Lower leg skin (tissue), 4 donors: ENCODE measurements around the gene PRKCE. TPM values are rescaled to one million over a fixed set of nuclear protein-coding genes. Genes with fewer than 3 reads are reported as not detected.

Source experiments
- DNase-seq, 2 donors: peaks; one replicate each; pipeline ENCODE4 v3.0.0-alpha.2; 2019; ENCODE audit warnings: low spot score in 2 of 2
- H3K4me3 ChIP-seq: fragments of 200-600 bp; sonication (generic); 2 replicates; pipeline ENCODE4 v1.5.1; 2017; ENCODE audit warnings: mild to moderate bottlenecking, low read depth; ENCODE audit not compliant: poor library complexity, severe bottlenecking
- POLR2A ChIP-seq, 2 donors: fragments of 450-650 bp; IDR thresholded peaks; one replicate each; pipeline ENCODE4 v1.6.1; 2016 to 2017; ENCODE audit warnings: antibody characterized with exemption in 2 of 2, mild to moderate bottlenecking in 1 of 2, moderate library complexity in 1 of 2
- WGBS, 2 donors: methylation state at CpG; one replicate each; pipeline ENCODE4 v1.1.5; 2018; 5-methylcytosine and 5-hydroxymethylcytosine counted together
- intact Hi-C: fragments of 100-400 bp; cut with DNase I; formaldehyde crosslinking; loops from one replicate; pipeline ENCODE4 v1.15.0; 2023; ENCODE audit warnings: low total_unique reads
- total RNA-seq, 4 donors: library from RNA; depleted of rRNA; stranded (reverse); fragments of >200 nt; gene quantifications; one replicate each; pipeline ENCODE4 v1.1.0, GENCODE V29; 2016
- TF ChIP-seq, protein P1 (sequence below), 3 donors: fragments of 450-650 bp; IDR thresholded peaks; one replicate each; pipeline ENCODE4 v1.5.1; 2016; ENCODE audit warnings: antibody characterized with exemption in 3 of 3, mild to moderate bottlenecking in 3 of 3, moderate library complexity in 2 of 3

Gene PRKCE
- total RNA-seq, 4 donors from 2014 or later: 3.5 to 10.3 (median 6.1) TPM

DNA sequence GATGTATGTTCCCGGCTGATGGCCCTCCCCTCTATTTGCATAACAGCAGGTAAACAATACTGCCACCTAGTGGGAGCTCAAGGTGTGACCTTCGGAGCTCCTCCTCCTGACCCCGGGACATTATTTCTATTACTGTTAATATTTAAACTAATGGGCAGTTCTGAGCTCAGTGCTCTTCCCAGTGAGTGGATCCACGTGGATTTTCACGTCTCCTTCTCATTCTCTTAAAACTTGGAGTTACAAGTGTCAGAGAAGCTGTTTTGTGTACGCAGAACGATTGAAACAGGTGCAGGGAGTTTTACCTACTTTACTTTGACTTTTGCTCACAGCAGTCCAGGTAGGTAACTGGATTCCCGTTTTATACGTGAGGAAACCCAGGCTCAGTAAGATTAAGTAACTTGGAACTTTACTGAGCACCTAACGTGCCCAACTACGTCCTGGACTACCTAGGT is 127.3 kb downstream of the PRKCE start:
- peak; percentile 65 to 87 for DNase-seq
- no peak overlapping the region for H3K4me3 ChIP-seq
- 66 to 68% methylated on average over 11 of the region's 11 CpGs for WGBS, 2 donors
- intact Hi-C loops: loop anchor here (10.0 kb wide), 1 partner anchor 134 kb away; no protein-coding TSS in a partner anchor
- TF ChIP-seq, protein P1, sequence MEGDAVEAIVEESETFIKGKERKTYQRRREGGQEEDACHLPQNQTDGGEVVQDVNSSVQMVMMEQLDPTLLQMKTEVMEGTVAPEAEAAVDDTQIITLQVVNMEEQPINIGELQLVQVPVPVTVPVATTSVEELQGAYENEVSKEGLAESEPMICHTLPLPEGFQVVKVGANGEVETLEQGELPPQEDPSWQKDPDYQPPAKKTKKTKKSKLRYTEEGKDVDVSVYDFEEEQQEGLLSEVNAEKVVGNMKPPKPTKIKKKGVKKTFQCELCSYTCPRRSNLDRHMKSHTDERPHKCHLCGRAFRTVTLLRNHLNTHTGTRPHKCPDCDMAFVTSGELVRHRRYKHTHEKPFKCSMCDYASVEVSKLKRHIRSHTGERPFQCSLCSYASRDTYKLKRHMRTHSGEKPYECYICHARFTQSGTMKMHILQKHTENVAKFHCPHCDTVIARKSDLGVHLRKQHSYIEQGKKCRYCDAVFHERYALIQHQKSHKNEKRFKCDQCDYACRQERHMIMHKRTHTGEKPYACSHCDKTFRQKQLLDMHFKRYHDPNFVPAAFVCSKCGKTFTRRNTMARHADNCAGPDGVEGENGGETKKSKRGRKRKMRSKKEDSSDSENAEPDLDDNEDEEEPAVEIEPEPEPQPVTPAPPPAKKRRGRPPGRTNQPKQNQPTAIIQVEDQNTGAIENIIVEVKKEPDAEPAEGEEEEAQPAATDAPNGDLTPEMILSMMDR (IDR thresholded peaks at IDR 0.05): peak in 1 of 3 donors; percentile 55
- no peak for TF ChIP-seq POLR2A (IDR thresholded peaks at IDR 0.05)

DNA sequence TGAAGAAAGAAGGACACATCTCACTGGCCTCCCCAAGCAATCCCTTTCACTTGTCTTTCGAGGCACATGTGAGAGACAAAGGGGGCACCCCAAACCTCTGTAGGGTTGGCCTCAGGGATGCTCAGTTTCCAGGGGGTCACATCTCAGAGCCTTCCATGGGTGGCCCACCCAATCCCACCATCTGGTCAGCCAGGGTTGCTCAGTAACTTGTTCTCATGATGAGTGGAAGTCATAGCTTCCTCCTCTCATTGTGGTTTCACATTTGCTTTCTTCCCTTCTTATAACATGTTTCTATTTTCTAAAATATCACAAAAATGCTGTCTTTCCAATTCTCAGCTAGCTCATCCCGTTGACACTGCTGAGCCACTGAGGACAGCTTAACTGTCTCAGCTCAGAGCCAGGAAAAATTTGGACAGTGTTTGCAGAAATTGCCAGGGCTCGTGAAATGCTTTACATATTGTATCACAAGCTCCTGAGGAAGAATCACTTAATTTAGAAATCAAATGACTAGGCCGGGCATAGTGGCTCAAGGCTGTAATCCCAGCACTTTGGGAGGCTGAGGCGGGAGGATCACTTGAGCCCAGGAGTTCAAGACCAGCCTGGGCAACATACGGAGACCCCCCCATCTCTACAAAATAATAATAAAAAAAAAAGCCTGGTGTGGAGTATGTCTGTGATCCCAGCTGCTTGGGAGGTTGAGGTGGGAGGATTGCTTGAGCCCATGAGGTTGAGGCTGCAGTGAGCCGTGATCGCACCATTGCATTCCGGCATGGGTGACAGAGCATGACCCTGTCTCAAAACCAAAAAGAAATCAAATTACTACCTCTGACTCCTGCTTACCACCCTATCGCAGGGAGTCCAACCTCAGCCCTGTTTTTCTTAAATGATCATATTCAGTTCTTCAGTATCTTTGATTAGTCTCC is 129.3 kb downstream of the PRKCE start:
- 74 to 80% methylated on average over 10 of the region's 10 CpGs for WGBS, 2 donors
- intact Hi-C loops: no loop called here
- no peak overlapping the region for H3K4me3 ChIP-seq
- TF ChIP-seq POLR2A (IDR thresholded peaks at IDR 0.05): no peak
- TF ChIP-seq, protein P1 (IDR thresholded peaks at IDR 0.05): no peak
- DNase-seq: no peak

DNA sequence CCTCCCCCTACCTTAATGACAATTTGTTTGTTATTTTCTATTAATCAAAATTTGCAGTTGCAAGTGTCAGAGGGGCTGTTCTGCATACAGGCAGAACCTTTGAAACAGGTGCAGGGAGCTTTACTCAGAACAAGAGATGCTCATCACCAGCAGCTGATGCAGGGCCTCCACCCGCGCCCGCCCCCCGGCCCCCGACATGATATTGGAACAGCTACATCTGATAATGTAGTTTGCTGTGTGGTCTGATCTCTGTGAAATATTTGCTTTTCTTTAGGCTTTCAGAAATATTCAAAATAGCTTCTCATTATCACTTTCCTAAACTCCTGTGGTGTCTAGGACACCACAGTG is 130.0 kb downstream of the PRKCE start:
- no peak for DNase-seq
- WGBS, 2 donors: 89 to 91% methylated on average over 5 of the region's 5 CpGs
- intact Hi-C loops: no loop called here
- no peak for TF ChIP-seq POLR2A (IDR thresholded peaks at IDR 0.05)
- TF ChIP-seq, protein P1 (IDR thresholded peaks at IDR 0.05): no peak
- H3K4me3 ChIP-seq: no peak overlapping the region

DNA sequence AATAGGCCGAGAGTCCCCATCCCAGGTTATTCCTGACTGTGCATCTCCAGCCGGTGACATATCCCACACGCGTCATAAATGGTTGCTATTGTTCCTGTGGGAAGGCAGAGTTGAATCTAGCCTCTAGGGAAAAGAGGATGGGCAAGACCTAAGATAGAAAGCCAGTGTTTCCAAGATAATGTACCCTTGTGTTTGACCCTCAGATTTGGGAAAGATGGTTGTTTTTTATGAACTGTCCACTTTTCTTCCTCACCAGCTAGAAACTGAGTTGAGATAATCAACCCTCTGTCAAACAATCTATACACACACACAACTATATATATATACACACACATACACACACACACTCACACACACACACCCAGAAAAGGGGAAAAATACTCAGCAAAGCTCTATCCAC is 131.0 kb downstream of the PRKCE start:
- DNase-seq: no peak
- H3K4me3 ChIP-seq: no peak overlapping the region
- TF ChIP-seq POLR2A (IDR thresholded peaks at IDR 0.05): no peak
- TF ChIP-seq, protein P1 (IDR thresholded peaks at IDR 0.05): no peak
- intact Hi-C loops: no loop called here
- 82 to 88% methylated on average over 4 of the region's 4 CpGs for WGBS, 2 donors

DNA sequence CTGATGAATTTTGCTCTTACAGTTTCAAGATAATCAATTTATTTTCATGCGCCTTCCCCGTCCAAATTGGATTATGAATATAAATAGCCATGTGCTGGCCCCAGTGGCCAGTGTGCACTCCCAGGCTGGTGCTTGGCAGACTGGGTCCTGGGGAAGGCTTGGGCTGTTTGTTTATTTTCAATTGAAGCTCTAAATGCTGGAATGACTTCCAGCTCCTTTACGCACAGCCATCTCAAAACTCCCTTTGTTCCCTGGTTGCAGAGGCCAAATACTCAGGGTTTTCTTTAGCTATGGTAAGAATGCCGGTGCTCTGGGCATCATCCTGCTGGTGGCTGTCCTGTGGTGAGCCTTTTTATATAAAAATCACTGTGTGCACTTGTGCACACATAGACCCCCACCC is 131.5 kb downstream of the PRKCE start:
- 62 to 65% methylated on average over 4 of the region's 4 CpGs for WGBS, 2 donors
- H3K4me3 ChIP-seq: no peak overlapping the region
- intact Hi-C loops: no loop called here
- TF ChIP-seq POLR2A (IDR thresholded peaks at IDR 0.05): no peak
- TF ChIP-seq, protein P1 (IDR thresholded peaks at IDR 0.05): no peak
- no peak for DNase-seq
